Muscle layer of duodenum (tissue), 2 donors: Measurements from ENCODE around the gene PDE4B.

Source experiments
- H3K27ac ChIP-seq: one replicate; pipeline ENCODE4 v1.7.0; 2013; ENCODE audit warnings: mild to moderate bottlenecking, low read length
- H3K27me3 ChIP-seq: one replicate; pipeline ENCODE4 v1.7.0; 2013; ENCODE audit warnings: low read depth, mild to moderate bottlenecking, control low read depth, low read length
- H3K36me3 ChIP-seq, 2 donors: one replicate each; pipeline ENCODE4 v1.7.0; 2013; ENCODE audit warnings: low read length in 2 of 2, control low read depth in 1 of 2, mild to moderate bottlenecking in 1 of 2; ENCODE audit not compliant: insufficient read depth in 2 of 2, control insufficient read depth in 1 of 2
- H3K4me1 ChIP-seq, 2 donors: one replicate each; pipeline ENCODE4 v1.7.0; 2013; ENCODE audit warnings: low read length in 2 of 2, mild to moderate bottlenecking in 2 of 2, control low read depth in 1 of 2, moderate library complexity in 1 of 2; ENCODE audit not compliant: insufficient read depth in 2 of 2, control insufficient read depth in 1 of 2
- H3K4me3 ChIP-seq, 2 donors: one replicate each; pipeline ENCODE4 v1.7.0; 2013; ENCODE audit warnings: low read length in 2 of 2, low read depth in 1 of 2, mild to moderate bottlenecking in 1 of 2
- H3K9me3 ChIP-seq, 2 donors: one replicate each; pipeline ENCODE4 v1.7.0; 2013; ENCODE audit warnings: low read length in 2 of 2, control low read depth in 1 of 2, mild to moderate bottlenecking in 1 of 2; ENCODE audit not compliant: control insufficient read depth in 1 of 2
- donor health status: healthy.

PDE4B gene

DNA sequence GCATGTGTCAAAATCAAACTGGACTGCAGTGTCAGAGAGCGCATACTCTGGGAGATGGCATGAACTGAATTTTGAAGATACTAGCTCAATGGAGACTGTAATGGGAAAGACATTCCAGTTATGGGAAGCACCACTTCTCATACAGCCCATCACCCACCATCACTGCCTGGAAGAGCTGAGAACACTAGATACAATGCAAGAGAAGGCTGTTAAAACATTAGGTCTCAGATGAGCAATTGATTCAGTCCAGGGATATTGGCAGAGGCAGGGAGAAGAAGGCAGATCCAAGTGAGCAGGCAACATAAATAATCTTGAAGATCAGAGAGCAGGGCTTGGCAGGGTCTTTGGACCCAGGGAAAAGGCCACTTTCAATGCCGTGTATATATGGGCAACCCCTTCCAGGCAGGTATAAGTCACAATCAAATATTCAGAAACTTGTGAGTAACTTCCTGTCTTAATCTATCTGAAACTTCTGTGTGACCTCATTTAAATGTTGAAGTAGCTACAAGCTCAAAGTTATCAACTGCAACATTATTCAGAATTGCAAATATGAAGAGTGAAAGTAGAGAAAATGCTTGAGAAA, 450.9 kb downstream of the PDE4B start:
- Histone ChIP-seq H3K36me3 (no peaks in the 10 kb centered on the region), H3K4me1 (peaks cover 0 to 16% of the 10 kb centered on the region in 2 donors), H3K27ac (no peak overlapping the region), H3K9me3 (no peaks in the 10 kb centered on the region), H3K27me3 (no peaks in the 10 kb centered on the region), H3K4me3 (no peak overlapping the region)

DNA sequence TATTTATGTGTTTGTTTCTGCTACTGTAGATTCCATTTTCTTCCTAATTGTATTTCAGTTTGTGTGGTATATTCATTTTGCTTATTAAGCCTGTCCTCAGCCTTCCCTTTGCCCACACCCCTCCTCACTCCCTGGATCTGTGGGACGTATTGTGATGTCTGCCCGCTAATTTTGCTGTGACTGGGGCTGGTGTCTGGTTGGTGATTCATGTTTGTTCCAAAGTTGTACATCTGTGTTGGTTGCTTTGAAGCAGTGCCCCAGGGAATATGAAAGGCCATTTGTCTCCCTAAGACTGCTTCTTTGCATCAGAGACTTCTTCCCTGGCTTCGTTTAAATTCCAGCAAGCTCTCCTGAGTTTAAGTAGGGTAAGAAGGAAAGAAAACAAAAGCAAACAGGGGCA, 451.7 kb downstream of the PDE4B start:
- no peaks in the 10 kb centered on the region for H3K27me3 ChIP-seq
- H3K27ac ChIP-seq, result no peak overlapping the region
- H3K4me3 ChIP-seq, result no peak overlapping the region
- H3K36me3 ChIP-seq, result no peaks in the 10 kb centered on the region
- H3K4me1 ChIP-seq, result peaks cover 0 to 16% of the 10 kb centered on the region in 2 donors
- no peaks in the 10 kb centered on the region for H3K9me3 ChIP-seq

DNA sequence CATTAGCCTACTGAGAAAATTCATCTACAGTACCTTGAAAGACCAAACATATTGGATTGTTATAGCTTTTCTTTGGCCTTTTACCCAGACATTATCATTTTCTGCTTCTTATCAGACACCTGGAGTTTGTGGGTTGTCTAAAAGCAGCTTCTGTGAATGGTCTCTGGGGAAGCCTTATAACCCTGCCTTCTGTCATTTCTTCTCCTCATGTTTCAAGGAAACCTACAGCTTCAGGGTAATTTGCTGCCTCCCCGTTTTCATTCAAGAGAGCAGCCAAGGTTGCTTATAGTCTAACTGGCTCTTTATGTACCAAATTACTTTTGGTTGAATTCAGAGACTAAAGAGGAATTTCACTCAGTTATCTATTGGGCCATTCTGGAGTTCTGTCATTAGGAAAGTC, 453.0 kb downstream of the PDE4B start:
- no peaks in the 10 kb centered on the region for H3K9me3 ChIP-seq
- no peak overlapping the region for H3K4me3 ChIP-seq
- peaks cover 0 to 16% of the 10 kb centered on the region in 2 donors for H3K4me1 ChIP-seq
- H3K27me3 ChIP-seq, result no peaks in the 10 kb centered on the region
- no peaks in the 10 kb centered on the region for H3K36me3 ChIP-seq
- no peak overlapping the region for H3K27ac ChIP-seq

DNA sequence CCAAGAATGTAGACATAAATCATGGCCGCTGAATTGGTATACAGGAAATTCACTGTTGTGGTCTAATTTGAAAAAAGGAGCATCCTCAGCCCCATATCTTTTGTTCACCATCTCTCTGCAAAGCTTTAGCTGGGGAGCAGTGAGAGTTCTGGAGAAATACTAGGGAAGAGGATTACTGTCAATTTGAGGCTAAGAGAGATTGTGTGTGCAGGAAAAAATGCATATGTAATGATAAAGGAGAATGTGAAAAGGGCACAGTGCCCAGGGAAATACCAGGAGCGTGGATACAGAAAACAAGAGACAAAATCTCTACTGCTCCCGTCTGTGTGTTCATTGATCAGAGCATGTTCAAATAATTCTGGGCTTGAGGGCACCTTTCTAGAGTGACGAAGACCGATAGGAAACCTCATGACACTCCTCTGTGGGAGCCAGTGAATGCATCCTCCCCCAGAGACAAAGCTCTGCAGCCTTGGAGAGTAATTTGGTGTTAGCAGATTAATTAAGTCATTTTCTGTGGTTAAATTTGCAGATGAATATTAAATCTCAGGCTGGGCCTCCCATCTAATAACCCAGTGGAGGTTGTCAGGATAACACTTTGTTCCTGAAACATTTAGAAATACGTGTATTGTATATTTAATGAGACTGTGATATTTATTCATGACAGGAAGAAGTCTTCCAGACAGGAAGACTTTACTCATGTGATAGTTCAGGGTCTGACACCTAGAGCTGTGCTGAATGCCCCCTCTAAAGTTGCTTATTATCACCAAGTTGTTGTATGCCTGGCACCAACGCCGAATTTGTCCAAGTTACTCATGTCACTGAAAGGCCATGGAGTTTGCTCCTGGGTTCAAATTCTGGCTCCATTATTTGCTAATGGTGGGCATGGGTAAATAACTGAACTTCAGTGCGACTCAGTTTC, 453.9 kb downstream of the PDE4B start:
- H3K27ac ChIP-seq, result no peak overlapping the region
- H3K9me3 ChIP-seq, result no peaks in the 10 kb centered on the region
- peaks cover 0 to 16% of the 10 kb centered on the region in 2 donors for H3K4me1 ChIP-seq
- H3K4me3 ChIP-seq, result no peak overlapping the region
- no peaks in the 10 kb centered on the region for H3K36me3 ChIP-seq
- H3K27me3 ChIP-seq, result no peaks in the 10 kb centered on the region

DNA sequence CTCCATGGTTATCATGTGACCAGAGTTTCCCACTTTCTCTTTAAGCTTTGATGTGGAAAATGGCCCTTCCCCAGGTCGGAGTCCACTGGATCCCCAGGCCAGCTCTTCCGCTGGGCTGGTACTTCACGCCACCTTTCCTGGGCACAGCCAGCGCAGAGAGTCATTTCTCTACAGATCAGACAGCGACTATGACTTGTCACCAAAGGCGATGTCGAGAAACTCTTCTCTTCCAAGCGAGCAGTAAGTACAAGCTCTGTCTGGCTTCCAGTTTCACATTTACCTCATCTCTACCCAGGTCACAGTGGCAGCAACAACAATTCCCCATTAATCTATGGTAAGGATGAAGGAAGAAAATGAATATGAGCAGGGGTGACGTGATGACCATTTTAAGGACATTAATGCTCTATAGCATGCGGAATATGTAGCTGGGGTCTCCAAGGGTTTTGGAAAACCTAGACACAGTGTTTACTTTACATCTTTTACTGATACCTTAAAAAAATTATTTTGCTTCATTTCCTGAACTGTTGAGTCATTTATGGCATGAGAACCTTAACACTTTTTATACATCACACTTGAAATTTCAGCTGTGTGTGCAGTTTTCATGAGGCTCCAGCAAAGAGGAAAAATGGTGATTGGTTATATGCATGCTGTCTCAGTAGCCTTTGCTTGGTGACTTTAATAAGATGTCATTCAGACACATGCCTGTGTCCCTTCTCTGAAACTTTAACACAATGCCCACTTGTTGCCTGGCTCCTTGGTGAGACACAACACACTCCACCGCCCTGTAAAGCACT, 454.9 kb downstream of the PDE4B start:
- H3K27me3 ChIP-seq, result no peaks in the 10 kb centered on the region
- H3K36me3 ChIP-seq, result no peaks in the 10 kb centered on the region
- H3K4me3 ChIP-seq, result no peak overlapping the region
- no peak overlapping the region for H3K27ac ChIP-seq
- H3K4me1 ChIP-seq, result peaks cover 0 to 12% of the 10 kb centered on the region in 2 donors
- H3K9me3 ChIP-seq, result no peaks in the 10 kb centered on the region

DNA sequence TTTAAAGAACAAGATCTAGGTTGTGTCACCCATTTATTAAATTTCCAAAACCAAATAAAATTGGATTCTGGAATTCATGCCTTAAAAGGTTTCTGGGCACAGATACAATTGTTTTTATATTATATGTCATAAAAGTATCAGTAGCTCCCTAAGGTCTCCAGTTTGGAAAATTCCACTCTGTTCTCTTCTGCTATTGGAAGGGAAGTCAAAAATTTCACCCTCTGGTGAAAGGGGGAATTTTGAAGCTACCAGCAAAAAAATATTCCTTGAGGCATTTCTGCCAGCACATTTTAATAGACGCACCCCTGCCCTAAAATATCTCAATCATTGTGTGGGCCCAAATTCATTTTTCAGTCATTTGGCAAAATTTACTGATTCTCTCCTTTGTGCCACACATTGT, 455.6 kb downstream of the PDE4B start:
- Histone ChIP-seq H3K4me3 (no peak overlapping the region), H3K27ac (no peak overlapping the region), H3K4me1 (peaks cover 0 to 6% of the 10 kb centered on the region in 2 donors), H3K27me3 (no peaks in the 10 kb centered on the region), H3K9me3 (no peaks in the 10 kb centered on the region), H3K36me3 (no peaks in the 10 kb centered on the region)

DNA sequence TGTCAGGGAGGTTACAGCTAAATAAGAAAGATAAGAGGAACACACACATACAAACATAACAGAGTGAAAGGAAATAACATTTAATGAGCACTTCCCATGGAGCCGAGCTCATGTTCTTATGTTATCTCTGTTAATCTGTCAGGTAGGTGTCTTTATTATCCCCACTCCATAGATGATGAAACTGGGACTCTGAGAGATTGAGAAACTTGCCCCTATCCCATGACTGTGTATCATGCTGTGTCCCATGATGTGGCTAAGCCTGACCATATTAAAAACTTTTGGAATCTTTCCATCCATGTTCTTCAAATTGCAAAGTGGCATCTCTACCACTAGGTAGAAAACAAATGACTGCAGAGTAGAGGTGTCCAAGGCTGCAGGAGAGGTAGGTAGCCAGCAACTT, 456.1 kb downstream of the PDE4B start:
- Histone ChIP-seq H3K27me3 (no peaks in the 10 kb centered on the region), H3K36me3 (no peaks in the 10 kb centered on the region), H3K4me1 (peaks cover 0 to 4% of the 10 kb centered on the region in 2 donors), H3K4me3 (no peak overlapping the region), H3K9me3 (no peaks in the 10 kb centered on the region), H3K27ac (no peak overlapping the region)

DNA sequence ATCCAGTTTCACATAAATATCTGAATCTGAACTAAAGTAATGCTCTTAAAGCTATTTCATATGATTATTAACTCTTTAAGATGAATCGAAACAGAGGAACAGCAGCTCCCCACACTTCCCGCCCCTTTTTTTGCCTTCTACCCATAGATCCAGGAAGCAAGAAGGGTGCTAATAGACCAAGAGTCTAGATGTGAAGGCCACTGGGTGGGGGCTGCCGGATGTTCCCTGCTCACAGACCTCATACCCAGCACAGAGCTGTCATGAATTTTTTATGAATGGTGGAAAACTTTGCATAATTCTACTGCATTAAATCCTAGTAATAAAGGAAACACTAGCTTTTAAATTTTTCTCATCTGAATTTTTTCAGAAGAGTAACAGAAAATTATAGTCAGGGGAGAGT, 457.4 kb downstream of the PDE4B start:
- Histone ChIP-seq H3K4me1 (peaks cover 0 to 3% of the 10 kb centered on the region in 2 donors), H3K27me3 (no peaks in the 10 kb centered on the region), H3K36me3 (no peaks in the 10 kb centered on the region), H3K27ac (no peak overlapping the region), H3K9me3 (no peaks in the 10 kb centered on the region), H3K4me3 (no peak overlapping the region)

DNA sequence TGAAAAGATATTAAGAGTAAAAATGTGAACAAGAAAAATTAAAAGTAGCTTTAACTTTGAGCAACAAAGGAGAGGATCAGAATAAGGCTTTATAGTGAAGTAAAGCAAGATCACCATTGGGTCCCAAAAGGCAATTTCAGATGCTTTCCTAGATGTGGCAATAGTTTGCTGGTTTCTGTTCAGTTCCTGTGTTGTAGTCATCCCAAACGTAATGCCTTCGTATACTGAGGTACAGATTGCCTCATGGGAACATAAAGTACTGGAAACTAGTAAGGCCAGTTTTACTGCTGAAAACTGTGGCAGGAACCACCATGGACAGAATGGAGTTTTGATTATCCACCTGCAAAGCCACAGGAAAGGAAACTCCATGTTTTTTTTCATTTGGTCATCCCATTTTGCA, 457.8 kb downstream of the PDE4B start:
- Histone ChIP-seq H3K27ac (no peak overlapping the region), H3K27me3 (no peaks in the 10 kb centered on the region), H3K4me1 (peaks cover 0 to 3% of the 10 kb centered on the region in 2 donors), H3K9me3 (no peaks in the 10 kb centered on the region), H3K4me3 (no peak overlapping the region), H3K36me3 (no peaks in the 10 kb centered on the region)

DNA sequence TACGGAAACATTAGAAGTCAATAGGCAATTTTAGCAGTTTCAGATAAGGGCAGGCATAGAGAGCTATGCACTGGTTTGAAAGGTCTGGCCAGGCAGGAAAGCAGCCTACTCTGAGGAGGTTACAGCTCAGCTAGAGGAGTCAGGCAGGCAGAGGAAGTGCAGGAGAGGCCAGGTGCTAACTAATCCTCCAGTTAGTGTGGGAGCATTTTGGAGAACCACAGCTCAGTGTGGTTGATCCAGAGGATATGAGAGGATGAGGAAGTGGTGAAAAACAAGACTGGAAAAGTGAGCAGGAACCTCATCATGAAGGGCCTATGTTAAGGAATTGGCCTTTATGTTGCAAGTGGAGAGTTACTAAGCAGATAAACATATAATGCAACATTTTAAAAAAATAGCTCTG, 458.9 kb downstream of the PDE4B start:
- Histone ChIP-seq H3K4me1 (peaks cover 0 to 3% of the 10 kb centered on the region in 2 donors), H3K9me3 (no peaks in the 10 kb centered on the region), H3K27ac (no peak overlapping the region)

DNA sequence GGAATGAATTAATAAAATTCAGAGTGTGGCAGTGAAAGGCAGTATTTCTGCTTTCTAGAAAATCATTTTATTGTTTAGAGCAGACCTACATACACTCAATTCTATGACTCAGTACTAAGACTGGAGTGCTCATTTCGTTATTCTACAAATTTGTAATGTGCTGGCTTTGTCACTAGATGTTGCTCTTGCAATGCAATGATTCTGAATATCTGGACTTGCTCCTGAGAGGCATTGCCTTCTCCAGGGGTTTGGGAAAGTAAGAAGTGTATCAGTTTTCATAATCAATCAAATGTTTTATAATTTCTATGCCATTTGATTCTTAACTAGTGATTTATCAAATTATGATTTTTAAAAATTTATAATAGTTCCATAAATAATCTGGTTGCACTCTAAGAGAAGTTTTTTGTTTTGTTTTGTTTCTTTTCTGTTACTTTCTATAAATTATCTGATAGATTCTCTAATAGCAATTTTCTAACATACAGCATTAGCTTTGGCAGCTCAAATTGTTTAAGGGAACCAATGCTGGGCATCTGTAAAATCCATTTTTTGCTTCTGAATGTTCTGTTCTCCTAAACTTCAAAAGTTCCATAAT, 460.7 kb downstream of the PDE4B start:
- Histone ChIP-seq H3K9me3 (no peaks in the 10 kb centered on the region), H3K4me1 (peaks cover 0 to 3% of the 10 kb centered on the region in 2 donors), H3K4me3 (no peak overlapping the region), H3K27ac (no peak overlapping the region), H3K36me3 (no peaks in the 10 kb centered on the region), H3K27me3 (no peaks in the 10 kb centered on the region)

More for the DNA sequence above, 458.9 kb downstream of the PDE4B start:
- Histone ChIP-seq H3K36me3 (no peaks in the 10 kb centered on the region), H3K4me3 (no peak overlapping the region), H3K27me3 (no peaks in the 10 kb centered on the region)
